ENCODE measurements around the gene IDUA.

DNA sequence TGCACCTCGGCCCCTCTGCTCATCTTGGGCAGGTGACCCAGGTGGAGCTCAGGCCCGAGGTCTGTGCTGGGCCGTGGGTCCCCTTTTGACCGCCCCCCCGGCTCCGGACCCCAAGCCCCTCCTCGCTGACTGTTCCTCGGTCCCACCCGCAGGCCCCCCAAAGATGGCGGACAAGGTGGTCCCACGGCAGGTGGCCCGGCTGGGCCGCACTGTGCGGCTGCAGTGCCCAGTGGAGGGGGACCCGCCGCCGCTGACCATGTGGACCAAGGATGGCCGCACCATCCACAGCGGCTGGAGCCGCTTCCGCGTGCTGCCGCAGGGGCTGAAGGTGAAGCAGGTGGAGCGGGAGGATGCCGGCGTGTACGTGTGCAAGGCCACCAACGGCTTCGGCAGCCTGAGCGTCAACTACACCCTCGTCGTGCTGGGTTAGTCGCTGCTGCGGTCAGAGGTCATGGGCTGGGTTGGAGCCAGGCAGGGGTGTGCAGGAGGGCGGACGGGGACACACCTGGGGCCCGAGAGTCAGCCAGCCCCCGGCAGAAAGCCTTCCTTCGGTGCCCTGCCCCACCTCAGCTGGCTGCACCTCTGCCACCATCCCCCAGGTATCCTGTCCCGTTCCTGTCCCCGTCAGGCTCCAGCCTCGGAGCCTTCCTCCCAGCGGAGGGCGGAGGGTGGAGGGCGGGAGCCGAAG lies 35.4 kb downstream of the IDUA start:
- no peak for TF ChIP-seq POLR2A (IDR thresholded peaks at IDR 0.05)
- TF ChIP-seq, protein P1, sequence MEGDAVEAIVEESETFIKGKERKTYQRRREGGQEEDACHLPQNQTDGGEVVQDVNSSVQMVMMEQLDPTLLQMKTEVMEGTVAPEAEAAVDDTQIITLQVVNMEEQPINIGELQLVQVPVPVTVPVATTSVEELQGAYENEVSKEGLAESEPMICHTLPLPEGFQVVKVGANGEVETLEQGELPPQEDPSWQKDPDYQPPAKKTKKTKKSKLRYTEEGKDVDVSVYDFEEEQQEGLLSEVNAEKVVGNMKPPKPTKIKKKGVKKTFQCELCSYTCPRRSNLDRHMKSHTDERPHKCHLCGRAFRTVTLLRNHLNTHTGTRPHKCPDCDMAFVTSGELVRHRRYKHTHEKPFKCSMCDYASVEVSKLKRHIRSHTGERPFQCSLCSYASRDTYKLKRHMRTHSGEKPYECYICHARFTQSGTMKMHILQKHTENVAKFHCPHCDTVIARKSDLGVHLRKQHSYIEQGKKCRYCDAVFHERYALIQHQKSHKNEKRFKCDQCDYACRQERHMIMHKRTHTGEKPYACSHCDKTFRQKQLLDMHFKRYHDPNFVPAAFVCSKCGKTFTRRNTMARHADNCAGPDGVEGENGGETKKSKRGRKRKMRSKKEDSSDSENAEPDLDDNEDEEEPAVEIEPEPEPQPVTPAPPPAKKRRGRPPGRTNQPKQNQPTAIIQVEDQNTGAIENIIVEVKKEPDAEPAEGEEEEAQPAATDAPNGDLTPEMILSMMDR (IDR thresholded peaks at IDR 0.05): no peak
